22Rv1 (cell line): ENCODE results near the gene TRPM5.

ENCODE experiments used
- H3K27ac ChIP-seq: fragments of 450-650 bp; 2 replicates; pipeline ENCODE4 v1.5.1; 2017
- CTCF ChIP-seq: fragments of 450-650 bp; IDR thresholded peaks from 2 replicates; pipeline ENCODE4 v1.5.1; 2017; ENCODE audit warnings: mild to moderate bottlenecking
- ZFX ChIP-seq: fragments of 450-650 bp; IDR thresholded peaks from 2 replicates; pipeline ENCODE4 v1.6.1; 2017; ENCODE audit warnings: antibody characterized with exemption, borderline replicate concordance

The TRPM5 gene

DNA sequence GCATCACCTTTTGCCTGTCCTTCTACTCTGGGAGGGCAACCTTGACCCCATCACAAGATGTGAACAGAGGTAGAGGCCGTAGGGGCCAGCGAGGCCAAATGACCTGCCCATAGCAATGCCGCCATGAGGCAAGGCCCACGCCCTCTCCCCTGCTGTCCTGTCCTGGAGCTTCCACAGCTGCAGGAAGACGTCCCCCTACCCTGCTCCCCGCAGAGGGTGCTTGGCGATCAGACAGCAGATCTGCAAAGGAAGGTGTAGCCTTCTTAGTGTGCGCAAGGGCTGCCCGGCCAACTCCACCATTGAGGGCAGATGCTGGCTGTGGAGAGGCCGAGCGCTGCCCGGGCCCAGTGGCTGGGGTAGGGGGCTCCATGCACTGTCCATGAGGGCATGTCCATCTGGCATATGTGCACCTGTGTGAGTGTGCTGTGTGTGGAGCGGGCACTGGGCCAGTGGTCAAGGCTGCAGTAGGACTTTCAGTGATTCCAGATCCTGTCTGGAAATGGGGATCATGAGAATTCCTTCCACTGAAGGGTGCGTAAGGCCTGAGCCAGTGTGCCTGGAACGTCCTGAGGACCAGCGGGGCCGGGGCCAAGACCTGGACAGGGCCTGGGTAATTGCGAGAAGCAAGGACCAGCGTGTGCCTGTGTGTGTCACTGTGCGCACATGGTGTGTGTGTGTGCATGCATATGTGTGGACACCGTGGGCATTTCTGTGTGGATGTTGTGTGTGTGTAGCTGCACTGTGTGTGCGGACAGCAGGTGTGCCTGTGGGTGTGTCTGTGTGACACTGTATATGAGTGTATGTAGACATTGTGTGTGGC, 11.0 kb downstream of the TRPM5 start:
- TF ChIP-seq CTCF (no peak), ZFX (no peak)
- H3K27ac ChIP-seq: no peak overlapping the region

- no peak for TF ChIP-seq CTCF
- no peak for TF ChIP-seq ZFX
- H3K27ac ChIP-seq: no peak overlapping the region
These were observed 11.7 kb downstream of the TRPM5 start for GRCh38 chr11:2432628-2433071.

GRCh38 chr11:2432171-2432621, 12.1 kb downstream of the TRPM5 start:
- H3K27ac ChIP-seq: no peak overlapping the region
- TF ChIP-seq CTCF (no peak), ZFX (no peak)

DNA sequence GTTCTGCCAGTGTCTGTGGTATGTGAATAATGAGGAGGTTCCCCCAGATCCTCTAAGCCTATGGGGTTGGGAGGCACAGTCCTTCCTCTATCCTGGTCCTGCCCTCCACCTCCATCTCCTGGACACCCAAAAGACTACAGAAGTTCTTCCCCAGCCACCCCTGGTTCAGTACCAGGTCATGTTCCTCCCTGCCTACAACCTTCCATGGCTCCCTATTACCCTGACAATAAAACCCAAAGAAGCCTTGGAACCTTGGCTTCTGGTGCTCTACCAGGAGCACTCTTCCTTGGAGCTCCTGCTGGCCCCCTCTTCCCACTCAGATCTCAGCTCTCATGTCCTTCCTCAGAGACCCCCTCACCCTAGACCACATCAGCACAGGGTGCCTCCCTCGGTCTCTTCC, 12.9 kb downstream of the TRPM5 start:
- TF ChIP-seq CTCF: no peak

DNA sequence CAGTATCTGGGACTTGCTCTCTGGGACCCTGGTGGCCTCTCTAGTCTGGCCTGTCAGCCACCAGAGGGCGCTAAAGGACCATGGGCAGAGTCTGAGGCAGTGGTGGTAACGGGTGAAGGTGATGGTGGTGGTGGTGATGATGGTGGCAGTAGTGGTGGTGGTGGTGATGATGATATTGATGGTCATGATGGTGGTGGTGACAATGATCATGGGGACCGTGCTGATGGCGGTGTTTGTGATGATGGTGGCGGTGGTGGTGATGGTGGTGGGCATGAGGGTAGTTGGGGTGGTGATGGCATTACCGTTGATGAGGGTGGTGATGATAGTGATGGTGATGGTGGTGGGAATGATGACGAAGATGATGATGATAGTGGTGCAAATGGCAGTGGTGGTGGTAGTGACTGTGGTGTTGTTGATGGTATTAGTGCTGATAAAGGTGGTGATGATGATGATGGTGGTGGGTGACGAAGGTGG, 16.0 kb downstream of the TRPM5 start:
- peak; percentile 93 for TF ChIP-seq CTCF
- no peak for TF ChIP-seq ZFX
- H3K27ac ChIP-seq: no peak overlapping the region

More for the DNA sequence above, 12.9 kb downstream of the TRPM5 start:
- no peak overlapping the region for H3K27ac ChIP-seq

- TF ChIP-seq CTCF (no peak), ZFX (no peak)
- H3K27ac ChIP-seq: no peak overlapping the region
These were observed 16.5 kb downstream of the TRPM5 start for GRCh38 chr11:2427721-2428321.

DNA sequence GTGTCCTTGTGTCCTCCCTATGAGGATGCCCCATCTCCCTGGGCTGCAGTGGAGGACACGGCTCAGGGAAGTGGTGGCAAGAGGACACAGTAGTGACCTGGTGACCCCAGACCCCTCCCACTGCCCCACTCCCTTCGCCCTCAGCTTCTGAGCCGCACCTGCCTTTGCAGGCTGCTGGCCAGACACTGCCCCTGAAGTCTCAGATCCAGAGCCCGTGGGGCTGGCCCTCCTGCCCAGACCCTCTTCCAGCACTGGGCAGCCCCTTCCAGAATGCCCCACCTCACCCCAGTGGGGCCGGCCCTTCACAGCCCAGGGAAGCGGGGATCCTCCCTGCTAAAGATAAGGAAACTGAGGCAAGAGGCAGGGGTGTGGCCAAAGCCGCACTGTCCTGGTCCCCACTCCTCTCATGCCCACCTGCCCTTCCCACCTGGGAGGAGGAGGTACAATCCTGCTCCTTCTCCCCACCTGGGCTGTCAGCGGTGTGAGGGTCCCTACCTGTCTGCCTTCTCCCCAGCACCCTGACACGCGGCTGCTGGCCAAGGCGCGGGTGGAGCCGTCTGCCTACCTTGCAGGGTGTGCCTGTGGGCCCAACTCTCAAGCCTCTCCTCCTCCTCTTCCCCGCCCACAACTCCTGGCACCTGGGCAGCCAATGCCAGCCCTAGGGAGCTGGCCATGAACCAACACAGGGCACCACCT, 17.3 kb downstream of the TRPM5 start:
- TF ChIP-seq CTCF: no peak
- TF ChIP-seq ZFX: no peak
- H3K27ac ChIP-seq: no peak overlapping the region
